GM18868 (cell line): ENCODE measurements around the gene AGXT.

Experiments
- ATAC-seq: cut with Tn5 transposase; IDR thresholded peaks from one replicate; pipeline ENCODE4 v1.9.1; 2021; ENCODE audit warnings: mild to moderate bottlenecking, moderate library complexity; ENCODE audit not compliant: unreplicated experiment

The AGXT gene

DNA sequence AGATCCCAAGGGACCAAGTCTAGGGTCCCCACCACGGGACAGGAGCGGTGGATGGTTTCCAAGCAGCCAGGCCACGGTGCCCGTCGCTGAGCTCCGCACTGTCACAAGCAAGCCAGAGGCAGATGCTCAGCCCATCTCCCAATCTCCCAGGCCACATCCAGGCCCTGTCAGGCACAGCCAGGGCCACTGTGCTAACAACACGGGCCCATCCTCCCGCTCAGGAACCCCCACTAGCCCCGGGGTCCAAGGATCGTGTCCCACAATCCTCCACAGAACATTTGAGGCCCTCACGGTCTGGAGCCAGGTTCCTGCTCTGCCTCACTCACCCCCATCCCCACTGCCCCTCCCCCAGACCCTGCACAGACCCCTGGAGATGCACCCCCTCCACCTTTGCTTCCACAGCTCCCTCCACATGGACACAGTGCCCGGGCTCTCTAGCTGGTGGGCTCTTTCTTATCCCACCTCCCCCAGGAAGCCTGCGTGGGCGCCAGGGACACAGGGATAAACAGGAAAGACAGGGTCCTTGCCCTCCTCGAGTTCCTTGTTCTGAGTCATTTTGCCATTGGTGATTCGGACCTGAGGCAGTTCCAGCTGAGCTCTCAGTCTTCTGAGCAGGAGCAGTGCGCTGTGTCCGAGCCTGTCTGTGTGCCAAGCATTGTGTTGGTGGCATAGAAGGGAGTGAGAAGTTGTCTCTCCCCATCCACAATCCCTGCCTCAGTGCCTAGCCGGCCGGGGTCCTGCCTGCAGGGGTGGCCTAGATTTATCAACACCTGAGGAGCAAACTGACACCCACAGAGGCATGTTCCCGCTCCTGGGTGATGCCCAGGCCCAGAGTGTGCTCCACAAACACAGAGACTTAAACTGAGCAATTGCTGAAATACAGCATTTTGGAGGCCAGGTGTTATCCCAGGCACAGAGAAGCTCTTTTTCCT, 44.5 kb downstream of the AGXT start:
- ATAC-seq, result no peak

DNA sequence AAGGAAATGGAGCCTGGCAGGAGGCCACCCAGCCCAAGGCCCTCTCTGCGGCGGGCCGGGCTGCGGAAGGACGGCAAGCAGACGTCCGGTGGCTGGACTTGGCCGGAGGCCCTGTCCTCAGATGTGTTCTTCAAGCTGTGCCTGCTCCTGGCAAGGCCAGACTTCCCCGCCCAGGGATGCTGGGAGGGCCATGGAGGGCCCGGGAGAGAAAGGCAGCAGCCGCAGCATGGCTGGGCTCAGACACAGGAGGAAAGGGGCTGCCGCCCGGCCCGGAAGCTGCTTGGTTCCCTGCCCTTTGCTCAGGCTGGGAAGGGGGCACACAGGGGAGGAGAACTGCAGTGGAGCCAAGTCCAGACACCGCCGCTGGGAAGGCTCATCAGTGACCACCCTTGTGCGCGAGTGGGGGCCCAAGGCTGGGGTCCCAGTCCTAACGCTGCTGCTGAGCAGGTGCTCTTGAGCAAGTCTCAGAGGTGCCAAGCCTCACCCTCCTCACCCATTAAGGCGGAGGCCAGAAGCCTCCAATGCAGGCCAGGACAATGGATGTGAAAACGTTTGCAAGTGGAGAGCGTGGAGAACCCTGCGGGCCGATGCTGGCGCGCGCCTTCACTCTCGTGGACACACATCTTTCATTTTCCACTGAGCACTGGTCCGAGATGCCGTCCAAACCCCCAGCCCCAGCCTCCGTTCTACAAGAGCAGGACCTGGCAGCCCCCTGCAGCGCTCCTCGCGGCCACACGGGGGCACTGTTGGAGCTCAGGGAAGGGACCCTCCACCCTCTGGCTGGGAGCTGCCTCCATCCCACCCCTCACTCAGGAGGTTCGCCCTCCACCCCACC, 45.4 kb downstream of the AGXT start:
- ATAC-seq, result no peak

DNA sequence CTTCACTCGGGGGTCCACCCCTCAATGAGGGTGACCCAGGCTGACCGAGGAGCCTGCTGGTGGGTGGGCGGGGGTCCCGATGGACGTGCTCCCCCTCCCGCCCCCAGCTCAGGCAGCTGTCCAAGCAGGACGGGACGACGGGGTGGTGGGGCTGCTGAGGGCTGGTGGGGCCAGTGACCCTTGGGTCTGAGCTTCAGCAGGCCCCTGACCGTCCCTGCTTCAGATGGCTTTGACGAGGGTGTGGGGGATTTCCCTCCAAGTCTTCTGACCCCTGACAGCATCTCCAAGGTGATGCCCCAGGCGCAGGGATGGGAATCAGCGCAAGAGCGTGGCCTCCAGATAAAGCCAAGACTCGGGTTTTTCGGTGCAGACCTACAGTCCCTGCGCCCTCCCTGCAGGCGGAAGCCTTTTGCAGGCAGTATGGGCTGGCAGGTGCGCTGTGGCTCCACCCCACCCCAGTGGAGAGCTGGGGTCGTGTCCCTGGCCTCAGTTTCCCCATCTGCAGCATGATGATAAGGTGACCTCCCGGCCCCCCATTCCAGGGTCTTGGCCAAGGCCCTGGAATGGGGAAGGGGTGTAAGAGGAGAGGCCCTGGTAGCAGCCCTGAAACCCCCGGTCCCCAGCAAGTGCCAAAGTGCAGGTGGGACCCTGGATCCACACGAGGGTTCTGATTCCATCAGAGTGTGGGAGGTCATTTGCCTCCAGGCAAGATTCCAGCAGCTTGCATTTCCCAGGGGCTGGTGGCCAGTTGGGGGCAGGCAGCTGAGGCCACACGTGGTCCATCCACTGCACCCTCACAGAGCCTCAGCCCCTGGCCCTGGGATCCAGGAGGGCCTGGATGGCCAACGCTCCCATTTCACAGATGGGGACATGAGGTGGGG, 46.3 kb downstream of the AGXT start:
- ATAC-seq, result no peak

DNA sequence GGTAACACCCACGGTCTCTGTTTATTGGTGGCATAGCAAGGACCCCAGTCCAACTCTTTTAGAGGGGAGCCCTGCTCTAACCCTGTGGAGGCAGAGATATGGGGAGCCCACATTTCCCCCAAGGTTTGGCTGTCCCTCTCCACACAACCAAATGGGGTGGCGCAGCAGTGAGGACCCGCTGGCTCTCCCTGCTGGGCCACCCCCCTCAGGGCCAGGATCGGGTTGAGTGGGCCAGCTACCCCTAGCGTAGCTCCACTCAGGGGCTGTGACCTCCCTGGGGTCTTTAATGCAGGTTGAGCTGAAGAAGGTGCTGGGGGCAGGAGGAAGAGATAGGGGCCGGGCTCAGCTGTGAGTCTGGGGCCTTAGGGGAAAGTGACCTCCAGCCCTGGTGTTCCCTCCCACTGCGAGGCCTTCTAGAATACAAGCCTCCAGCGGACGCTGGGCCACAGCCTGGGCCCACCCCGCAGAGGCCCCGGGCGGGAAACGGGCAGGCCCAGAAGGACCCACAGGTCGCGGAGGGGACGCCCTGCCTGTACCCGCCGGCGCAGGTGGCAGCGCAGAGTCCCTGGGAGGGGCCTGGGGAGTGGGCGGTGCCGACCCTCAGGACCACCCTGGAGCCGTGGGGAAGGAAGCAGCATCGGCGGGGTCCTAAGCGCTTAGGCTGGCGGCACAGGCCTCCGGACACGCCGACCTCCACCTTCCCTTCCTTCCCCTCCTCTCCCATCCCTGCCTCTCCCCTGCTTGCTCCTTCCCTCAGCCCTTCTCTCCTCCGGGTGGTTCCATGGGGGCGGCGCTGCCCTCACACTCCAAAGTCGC, 47.1 kb downstream of the AGXT start:
- no peak for ATAC-seq

DNA sequence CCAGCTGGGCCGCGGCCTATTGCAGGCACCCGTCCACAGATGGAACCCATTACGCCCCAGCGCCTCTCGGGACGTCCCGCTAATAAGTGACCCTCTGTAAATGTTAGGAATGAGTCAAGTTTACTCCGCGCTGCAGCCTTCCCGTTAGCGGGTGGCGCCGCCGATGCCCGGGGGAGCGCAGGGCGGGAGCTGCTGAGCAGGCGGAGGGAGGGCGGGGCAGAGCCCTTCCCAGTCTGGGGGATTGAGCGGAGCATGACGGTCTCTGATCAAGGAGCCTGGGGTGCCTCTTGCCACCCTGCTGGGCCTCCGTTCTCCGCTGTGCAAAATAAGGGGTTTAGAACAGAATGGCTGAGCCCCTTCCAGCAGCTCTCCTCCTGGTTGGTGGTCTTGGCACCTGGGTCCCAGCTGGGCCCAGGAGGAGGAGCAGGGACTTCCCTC, 48.0 kb downstream of the AGXT start:
- ATAC-seq, result no peak

DNA sequence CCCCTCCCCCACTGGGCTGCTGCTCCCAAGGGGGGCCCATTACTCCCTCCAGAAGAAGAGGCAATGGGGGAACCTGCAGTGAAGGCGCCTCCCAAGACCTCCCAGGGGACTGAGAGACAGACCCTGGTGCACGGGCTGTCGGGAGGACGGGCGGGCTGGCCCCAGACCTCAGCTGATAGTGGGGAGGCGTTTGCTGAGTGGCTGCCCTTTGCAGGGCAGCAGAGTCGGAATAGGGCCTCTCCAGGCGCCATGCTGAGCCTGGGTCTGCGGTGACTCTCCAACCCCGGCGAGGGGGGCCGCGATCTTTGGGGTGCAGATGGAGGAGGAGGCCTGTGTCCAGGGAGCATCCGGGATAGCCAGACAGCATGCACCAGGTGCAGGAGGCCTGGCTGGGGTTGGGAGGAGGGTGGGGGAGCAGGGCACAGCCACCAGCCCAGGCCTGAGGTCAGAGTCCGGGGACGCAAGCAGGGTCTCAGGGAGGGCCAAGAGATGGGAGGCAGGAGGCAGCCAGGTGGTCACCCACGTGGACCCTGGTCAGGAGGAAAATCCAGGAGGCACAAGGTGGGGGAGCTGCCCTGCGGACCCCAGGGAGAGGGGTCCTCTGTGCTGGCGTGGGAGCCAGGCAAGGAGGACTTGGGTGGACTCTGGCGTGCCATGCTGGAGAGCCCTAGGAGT, 48.5 kb downstream of the AGXT start:
- ATAC-seq, result no peak

DNA sequence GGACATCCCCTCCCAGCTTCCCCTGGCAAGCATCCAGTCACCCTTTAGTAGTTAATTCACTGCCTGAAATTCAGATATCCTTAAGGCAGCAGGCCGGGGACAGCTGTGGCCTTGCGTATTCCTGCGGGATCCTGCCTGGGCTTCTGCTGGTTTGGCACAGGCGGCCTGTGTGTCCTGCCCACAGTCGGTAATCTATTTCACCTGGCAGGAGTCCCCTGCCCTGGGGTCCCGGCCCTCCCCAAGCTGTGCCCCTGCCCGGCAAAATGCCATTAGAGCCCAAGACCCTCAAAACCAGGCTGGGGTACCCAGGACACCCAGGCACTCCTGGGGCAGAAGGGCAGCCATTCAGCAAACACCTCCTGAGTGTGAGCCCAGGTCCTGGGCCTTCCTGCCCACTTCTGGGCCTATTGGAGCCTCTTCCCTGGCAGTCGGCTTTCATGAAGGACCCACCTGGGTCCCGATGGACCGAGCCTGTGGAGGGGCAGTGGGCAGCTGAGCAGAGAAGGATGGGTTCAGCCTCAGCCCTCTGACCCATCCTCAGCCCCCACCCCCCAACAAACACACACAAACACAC, 49.1 kb downstream of the AGXT start:
- no peak for ATAC-seq

DNA sequence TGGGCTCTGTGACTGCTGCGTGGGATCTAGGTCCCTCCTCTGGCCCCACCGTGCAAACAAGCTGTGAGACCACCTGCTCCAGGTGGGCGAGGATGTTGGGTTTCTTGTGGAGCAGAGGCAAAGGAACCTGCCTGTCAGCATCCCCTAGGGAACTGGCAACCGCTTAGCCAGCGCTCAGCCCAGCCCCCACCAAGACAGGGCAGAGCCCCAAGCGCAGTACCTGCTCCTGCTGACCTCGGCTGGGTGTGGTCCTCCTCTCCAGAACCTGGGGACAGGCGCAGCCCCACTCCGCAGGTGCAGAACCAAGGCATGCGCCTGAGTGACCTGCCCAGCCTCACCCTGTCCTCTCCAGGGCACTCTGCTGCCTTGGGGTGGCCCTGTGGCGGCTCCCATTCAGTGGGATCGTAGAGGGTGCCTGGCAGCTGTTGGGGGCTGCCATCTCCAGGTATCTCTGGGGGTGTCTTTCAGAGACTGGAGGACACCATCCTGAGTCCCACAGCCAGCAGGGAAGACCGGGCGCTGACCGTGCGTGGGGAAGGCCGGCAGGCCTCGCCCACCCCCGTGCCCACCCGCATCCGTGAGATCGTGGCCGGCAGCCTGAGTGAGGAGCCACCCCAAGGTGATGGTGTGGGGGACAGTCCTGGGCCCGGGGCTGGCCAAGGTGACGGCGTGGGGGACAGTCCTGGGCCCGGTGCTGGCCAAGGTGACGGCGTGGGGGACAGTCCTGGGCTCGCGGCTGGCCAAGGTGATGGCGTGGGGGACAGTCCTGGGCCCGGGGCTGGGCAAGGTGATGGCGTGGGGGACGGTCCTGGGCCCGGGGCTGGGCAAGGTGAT, 49.9 kb downstream of the AGXT start:
- no peak for ATAC-seq

DNA sequence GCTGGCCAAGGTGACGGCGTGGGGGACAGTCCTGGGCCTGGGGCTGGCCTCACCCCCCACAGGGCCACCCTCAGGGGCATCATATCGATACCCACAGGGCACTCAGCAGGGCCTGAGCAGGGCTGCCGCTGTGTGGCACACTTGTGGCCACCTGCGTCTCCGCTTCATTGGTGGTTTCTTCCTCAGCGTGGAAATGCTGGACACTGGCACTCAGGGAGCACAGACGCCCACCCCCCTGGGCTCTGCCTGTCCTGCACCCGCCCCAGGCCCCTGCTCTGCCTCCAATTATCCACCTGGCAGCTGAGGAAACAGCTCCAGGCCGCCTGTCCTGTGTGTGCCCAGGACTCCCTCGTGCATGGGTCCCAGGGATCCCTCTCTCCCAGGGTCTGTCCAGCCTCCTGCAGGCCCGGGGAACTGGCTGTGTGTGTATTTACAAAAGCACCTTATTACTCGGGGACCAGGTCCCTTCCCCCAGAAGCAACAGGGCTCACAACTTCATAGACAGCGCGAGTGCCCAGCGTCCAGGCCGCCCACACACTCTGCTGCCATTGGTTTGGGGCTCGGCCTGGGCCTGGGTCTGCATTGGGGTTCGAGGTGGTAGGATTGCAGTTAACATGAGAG, 50.6 kb downstream of the AGXT start:
- ATAC-seq, result no peak

DNA sequence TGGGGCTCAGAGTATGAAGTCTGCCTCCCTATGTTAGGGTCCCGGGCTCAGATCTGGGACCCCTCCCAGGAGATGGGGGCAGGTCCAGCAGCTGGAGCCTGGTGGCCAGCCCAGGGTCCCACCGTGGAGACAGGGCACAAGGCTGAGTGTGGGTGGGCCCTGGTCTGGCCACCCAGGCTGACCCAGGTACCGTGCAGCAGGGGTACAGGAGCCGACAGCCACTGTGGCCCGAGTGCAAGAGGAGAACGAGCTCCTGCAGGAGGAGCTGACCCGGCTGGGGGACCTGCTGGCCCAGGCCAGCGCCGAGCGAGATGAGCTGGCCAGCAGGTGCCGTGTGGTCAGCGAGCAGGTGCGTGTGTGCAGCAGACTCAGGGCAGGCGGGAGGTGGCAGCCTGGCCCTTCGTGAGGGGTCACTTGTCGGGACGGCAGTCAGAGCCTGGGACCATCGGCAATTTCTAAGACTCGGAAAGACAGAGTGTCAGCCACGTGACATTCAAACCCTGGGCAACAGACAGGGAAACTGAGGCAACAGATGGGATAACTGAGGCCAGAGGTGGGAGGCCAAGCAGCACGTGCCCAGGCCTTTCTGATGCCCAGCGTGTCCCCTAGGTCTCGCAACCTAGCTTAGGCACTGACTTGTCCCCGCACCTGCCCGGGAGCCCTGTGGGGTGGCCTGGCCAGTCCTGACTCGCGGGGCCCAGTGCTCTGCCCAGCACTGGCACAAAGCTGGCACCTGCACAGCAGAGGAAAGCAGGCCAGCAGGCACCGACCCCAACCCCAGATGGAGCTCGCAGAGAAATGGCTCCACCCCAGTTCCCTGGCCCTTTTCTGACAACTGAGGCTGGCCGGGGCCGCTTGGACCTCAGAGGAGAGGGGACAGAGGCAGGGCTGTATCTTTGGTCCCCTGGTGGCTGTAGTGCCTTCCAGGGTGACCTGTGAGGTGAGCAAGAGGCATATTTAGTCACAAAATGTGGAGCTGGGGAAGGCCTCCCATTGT, 51.5 kb downstream of the AGXT start:
- no peak for ATAC-seq

DNA sequence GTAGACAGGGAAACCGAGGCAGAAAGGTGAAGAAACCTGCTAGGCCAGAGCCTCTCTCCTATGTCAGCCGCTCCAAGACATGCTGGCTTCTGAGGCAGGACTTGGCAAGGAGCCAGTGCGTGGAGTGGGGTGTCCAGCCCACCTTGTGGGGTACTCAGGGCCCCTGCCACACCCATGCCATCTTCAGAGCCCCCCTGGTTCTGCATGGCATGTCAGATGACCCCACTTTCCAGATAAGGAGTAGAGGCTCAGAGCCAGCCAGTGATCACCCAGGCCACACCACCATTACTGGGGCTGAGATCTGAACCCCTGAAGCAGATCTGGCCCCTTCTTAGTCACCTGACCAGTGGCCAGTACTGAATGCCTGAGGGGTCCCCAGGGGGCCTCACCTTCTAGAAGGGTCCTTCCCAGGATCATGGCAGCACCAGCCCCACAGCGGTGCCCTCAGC, 52.2 kb downstream of the AGXT start:
- no peak for ATAC-seq

DNA sequence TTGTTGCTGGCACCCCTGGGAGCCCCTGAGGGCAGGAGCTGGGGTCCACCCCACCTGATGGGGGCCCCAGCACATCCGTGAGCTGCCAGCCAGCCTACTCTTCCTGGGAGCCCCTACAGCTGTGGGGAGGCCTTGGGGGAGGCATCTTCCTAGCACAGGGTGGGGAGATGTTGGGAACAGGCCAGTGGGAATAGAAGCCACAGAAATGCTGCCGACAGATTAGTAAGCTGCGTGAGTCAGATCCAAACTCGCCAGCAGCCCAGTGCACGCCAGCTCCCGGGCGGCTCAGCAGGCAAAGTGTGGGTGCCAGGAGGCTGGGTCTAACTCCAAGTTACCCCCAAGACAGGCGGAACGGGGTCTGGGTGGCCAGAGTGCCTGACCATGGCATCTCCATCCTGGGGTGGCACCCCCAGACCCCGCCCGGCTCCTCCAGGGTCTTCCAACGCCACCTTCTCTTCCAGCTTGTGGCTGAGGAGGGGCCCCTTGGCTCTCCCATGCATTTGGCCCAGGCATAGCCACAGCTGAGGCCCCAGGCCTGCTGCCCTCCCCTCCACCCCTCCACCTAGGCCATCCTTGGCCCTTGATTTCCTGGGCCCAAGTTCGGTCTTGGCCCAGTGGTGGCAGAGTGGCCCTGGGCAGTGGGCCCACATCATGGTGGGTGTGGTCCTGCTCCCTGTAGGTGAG, 52.8 kb downstream of the AGXT start:
- no peak for ATAC-seq

DNA sequence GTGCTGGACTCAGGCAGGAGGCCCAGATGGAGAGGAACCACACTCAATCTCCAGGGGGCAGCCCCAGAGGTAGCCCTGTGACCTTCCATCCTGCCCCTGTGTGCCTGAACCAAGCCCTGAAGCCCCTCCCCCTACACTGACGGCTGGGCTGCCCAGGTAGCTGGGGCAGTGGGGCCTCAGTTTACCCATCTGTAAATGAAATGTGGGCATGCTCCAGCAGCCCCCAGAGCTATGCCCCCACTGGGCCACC, 53.3 kb downstream of the AGXT start:
- ATAC-seq, result no peak

DNA sequence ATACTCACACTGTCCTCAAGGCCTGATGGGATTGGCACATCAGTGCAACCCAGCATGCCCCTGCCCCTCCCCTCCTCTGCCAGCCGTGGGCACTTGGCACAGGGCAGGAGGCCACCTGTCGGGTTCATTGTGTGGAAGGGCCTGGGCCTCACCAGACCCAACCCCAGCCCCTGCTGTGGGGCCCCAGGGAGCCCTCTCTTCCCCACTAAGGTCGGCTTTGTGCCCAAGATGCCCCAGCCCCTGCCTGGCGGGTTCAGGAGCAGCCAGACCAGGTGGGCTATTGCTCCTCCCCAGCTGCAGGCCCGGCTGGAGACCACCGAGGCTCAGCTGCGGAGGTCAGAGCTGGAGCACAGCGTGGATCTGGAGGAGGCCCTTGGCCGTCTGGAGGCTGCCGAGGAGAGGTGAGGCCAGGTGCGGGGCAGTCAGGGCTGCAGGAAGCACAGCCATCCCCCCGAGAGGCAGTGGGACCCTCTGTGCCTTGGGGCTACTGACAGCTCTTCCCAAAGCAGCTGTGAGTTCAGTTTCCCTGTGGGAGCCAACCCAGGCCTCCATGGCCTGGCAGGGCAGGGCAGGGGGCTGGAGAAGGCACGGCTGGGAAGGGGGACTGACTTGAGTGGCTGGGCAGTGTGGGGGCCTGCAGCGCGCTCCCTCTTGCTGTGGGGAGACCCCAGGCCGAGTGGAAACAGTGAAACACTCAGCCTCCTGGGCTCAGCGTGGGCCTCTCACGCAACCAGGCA, 53.8 kb downstream of the AGXT start:
- no peak for ATAC-seq

DNA sequence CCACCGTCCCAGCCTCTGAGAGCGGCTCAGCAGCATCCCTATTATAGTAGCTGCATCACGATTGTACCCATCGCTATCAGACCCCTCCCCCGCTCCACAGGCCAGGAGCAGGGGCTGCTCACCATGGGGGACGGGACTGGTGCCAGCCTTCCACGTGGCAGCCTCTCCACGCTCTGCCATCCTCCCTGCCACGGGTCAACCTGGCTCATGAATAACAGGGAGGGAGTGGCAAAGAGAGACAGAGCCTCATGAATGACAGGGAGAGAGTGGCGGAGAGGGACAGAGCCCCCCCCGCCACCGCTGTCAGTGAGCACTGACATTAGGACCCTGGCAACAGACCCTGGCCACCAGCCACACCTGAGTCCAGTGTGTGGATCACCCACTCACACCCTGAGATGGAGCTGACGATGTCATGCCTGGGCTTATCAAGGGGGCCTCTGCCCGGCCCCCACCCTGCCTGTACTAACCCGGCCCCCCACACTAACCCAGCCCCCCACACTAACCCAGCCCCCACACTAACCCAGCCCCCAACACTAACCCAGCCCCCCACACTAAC, 54.4 kb downstream of the AGXT start:
- no peak for ATAC-seq
